GM21717 (cell line): Measurements from ENCODE around the gene PRCP.

Experiments used
- ATAC-seq: cut with Tn5 transposase; IDR thresholded peaks from one replicate; pipeline ENCODE4 v1.9.1; 2021; ENCODE audit warnings: mild to moderate bottlenecking, moderate library complexity; ENCODE audit not compliant: unreplicated experiment

The PRCP gene

DNA sequence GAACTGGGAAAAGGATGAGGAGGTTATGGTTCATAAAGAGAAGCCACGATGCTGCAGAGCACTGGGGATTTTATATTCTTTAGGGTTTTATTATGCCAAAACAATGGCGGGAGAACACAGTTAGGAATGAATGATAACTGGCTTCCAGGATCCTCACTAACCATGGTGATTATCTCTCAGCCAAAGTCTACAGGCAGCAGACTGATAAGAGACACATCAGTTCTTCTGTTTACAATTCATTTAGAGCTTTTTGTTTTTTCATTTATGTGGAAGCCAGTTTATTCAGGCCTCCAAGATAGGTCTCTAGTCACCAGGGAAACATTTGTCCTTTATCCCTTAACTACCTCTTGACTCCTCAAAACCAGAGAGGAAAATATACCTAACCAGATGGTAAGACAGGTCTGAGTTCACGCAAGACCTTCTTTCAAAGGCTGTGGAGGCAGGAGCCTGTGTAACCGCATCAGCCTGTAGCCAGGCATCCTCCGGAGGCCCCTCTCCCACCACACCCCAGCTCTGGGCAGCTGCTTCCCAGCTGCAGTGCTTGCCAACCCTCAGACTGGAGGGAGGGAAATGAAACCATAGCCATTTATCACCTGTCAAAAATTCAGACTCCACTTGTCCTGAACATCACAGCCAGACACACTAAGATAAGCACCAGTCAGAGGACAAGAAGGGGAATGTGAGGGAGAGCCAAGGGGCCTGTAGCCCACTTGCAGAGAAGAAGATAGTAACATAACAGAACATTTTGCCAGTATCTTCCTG, 109.3 kb downstream of the PRCP start:
- ATAC-seq, result no peak

DNA sequence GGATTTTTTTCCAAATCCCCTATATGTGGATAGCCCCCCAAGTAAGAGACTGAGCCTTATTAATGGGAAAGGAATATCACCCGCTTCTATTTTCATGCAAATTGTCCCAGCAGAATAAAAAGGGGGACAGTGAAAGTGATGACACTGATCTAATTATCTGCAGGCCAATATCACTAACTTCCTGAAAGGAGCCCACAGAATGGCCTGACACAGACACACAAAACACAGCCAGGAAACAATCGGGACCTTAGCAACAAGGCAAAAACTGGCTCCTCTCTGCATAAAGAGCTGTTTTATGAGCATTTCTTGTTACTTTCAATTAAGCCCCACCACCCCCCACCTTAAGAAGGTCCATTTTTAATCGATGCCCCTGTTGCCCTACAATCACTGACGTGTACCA, 112.2 kb downstream of the PRCP start:
- ATAC-seq, result no peak

DNA sequence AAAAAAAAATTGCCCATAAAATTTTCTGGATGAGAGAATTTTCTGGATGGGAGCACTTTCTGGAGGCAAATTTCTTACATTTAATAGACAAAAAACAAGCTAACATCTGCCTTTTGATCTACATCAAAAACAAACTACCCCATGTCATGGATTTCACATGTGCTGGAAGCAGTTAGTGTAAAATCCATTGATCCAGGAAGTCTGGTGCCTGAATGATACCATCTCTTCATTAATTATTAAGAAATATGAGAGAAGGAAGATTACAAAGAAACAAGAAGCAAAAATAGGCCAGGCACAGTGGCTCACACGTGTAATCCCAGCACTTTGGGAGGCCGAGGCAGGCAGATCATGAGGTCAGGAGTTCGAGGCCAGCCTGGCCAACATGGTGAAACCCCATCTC, 113.4 kb downstream of the PRCP start:
- no peak for ATAC-seq

DNA sequence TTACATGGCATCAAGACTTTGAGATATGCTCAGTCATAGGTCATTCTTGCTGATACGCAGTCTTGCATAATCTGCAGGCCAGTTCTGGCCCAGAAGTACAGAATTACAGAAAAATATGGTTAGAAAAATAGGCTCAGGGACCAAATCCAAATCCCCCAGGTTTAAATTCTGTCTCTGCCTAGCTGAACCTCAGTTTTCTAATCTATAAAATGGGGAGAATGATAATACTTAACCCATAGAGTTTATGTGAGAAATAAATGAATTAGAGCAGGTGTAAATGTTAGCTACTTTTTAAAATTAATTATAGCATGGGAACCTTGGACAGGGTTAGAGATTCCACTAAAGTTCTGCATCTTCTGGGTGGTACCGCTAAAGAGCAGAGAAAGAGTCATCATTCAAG, 114.2 kb downstream of the PRCP start:
- ATAC-seq, result no peak

DNA sequence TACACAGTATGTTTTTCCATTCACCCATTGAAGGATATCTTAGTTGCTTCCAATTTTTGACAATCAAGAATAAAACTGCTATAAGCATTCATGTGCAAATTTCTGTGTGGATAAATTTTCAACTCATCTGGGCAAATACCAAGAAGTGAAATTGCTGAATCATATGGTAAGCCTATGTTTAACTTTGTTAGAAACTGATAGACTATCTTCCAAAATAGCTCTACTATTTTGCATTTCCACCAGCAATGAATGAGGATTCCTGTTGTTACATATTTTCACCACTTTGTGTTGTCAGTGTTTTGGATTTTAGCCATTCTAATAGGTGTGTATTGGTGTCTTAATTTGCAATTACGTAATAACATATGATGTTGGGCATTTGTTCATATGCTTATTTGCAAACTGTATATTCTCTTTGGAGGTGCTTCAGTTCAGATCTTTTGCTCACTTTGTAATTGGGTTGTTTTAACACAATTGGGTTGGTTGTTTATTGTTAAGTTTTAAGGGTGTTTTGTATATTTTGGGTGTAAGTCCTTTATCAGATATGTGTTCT, 117.3 kb downstream of the PRCP start:
- ATAC-seq, result no peak

DNA sequence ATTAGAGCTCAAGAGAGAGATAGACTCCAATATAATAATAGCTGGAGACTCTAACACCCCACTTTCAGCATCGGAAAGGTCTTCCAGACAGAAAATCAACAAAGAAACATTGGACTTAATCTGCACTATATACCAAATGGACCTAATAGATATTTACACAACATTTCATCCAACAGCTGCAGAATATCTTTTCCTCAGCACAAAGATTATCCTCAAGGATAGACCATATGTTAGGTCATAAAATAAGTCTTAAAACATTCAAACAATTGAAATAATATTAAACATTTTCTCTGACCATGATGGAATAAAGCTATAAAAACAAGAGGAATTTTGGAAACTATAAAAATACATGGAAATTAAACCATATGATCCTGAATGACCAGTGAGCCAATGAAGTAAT, 121.5 kb downstream of the PRCP start:
- ATAC-seq, result no peak

DNA sequence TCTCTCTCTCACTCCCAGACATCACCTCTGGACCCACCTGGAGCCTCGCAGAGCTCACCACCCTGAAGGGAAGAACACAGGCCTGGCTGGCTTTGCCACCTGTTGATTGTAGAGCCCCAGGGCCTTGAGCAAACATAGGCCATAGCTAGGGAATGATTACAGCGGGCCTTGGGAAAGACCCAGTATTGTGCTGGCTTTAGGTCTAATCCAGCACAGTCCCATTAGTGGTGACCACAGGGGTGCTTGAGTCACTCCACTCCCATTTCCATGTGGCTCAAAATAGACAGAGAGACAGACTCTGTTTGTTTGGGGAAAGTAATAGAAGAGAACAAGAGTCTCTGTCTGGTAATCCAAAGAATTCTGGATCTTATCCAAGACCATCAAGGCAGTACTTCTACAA, 123.9 kb downstream of the PRCP start:
- ATAC-seq, result no peak

DNA sequence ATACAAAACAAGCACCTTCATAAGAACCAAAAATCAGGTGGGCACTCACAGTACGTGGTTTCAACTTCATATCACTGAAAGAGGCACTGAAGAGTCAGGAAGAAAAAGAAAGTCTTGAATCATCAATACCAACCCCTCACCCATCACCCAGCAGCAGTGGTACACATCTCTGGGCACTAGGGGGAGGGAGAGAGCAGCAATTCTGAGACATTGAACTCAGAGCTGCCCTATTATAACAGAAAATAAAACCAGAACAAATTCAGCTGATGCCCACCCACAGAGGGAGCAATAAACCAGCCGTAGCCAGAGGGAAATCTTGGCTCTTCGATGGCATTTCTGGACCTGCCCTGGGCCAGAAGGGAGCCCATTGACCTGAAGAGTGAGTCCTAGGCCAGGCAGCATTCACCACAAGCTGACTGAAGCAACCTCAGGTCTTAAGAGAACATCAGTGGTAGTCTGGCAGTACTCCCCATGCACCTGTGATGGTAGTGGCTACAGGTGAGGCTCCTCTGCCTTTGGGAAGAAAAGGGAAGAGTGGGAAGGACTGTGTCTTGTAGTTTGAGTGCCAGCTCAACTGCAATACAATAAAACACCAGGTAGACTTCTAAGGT, 124.4 kb downstream of the PRCP start:
- peak; percentile 97 for ATAC-seq

DNA sequence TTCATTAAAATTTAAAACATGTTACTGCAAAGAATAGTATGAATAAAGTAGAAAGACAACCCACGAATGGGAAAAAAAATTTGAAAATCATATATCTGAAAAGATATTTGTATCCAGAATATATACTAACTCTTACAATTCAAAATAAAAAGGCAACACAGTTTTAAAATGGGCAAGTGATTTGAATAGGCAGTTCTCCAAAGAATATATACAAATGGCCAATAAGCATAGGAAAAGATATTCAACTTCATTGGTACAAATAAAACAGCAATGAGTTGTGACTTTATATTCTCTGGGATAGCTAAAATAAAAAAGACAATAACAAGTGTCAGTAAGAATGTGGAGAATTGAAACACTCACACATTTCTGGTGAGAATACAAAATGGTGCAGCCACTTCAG, 125.0 kb downstream of the PRCP start:
- no peak for ATAC-seq
